Prostate gland (tissue), 2 donors: Measurements from ENCODE around the gene TBC1D16.

ENCODE experiments used
- POLR2A ChIP-seq: fragments of 450-650 bp; IDR thresholded peaks from one replicate; pipeline ENCODE4 v1.6.1; 2016; ENCODE audit warnings: antibody characterized with exemption, mild to moderate bottlenecking
- POLR2AphosphoS5 ChIP-seq: sonication (generic); formaldehyde crosslinking; IDR thresholded peaks from one replicate; pipeline ENCODE4 v1.6.1; 2017; ENCODE audit warnings: antibody characterized with exemption
- TF ChIP-seq, protein P1 (sequence below), 4 experiments: fragments of 200-600 bp in 2 of 4; fragments of 450-650 bp in 2 of 4; sonication (generic) in 2 of 4; IDR thresholded peaks; 1 replicate in 3 of 4; 2 replicates in 1 of 4; pipeline ENCODE4 v1.5.1; 2016 to 2019; ENCODE audit warnings: antibody characterized with exemption in 4 of 4, mild to moderate bottlenecking in 2 of 4, moderate library complexity in 2 of 4

DNA sequence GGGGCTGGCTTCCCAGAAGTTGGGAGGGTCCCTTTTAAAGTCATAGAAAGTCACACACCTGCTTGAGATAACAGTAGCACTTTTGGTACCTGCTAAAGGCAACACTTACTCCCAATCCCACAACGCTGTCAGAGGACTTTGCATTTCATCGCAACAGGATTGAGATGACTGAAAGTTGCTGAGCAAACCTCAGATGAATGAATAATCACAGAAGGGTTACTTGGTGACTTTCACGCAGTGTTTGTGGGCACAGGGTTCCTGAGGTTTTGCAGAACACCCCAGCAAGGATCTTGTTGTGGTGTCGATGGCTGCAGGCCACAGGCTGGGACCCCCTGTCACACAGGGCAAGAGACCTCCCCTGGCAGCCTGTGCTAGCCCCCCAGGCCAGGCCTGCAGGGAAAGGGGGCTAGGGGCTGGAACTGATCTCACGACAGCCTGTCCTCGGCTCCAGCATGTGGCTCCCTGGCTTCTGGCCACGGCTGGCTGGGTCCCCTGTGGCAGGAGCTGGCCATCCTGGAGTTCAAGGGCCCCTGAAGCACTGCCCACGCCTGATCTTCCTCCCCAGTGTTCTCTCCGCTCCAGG is 117.0 kb downstream of the TBC1D16 start:
- TF ChIP-seq, protein P1, sequence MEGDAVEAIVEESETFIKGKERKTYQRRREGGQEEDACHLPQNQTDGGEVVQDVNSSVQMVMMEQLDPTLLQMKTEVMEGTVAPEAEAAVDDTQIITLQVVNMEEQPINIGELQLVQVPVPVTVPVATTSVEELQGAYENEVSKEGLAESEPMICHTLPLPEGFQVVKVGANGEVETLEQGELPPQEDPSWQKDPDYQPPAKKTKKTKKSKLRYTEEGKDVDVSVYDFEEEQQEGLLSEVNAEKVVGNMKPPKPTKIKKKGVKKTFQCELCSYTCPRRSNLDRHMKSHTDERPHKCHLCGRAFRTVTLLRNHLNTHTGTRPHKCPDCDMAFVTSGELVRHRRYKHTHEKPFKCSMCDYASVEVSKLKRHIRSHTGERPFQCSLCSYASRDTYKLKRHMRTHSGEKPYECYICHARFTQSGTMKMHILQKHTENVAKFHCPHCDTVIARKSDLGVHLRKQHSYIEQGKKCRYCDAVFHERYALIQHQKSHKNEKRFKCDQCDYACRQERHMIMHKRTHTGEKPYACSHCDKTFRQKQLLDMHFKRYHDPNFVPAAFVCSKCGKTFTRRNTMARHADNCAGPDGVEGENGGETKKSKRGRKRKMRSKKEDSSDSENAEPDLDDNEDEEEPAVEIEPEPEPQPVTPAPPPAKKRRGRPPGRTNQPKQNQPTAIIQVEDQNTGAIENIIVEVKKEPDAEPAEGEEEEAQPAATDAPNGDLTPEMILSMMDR (IDR thresholded peaks at IDR 0.05): no peak
- TF ChIP-seq POLR2A (no peak), POLR2AphosphoS5 (no peak)
